Vagina (tissue), 2 donors: ENCODE measurements around the gene CST9L. TPM values are rescaled to one million over a fixed set of nuclear protein-coding genes. Genes with fewer than 3 reads are reported as not detected.
"Not testable (repeated sequence)": the region's sequence is repeated elsewhere in the genome, so short reads cannot be mapped to it uniquely, and the experiment has no call there.

ENCODE experiments used
- DNase-seq, 2 donors: peaks; one replicate each; pipeline ENCODE4 v3.0.0-alpha.2; 2017; ENCODE audit errors: extremely low spot score in 2 of 2
- H3K27ac ChIP-seq: fragments of 200-600 bp; sonication (generic); one replicate; pipeline ENCODE4 v1.5.1; 2019
- H3K27me3 ChIP-seq: fragments of 200-600 bp; sonication (generic); one replicate; pipeline ENCODE4 v1.5.1; 2019
- H3K36me3 ChIP-seq, 2 donors: fragments of 200-600 bp; sonication (generic); one replicate each; pipeline ENCODE4 v1.5.1; 2017 to 2019
- H3K4me1 ChIP-seq: fragments of 200-600 bp; sonication (generic); one replicate; pipeline ENCODE4 v1.5.1; 2019
- H3K4me3 ChIP-seq, 2 donors: fragments of 200-600 bp; sonication (generic); 1 replicate in 1 of 2; 2 replicates in 1 of 2; pipeline ENCODE4 v1.5.1; 2016 to 2019
- H3K9me3 ChIP-seq: fragments of 200-600 bp; sonication (generic); one replicate; pipeline ENCODE4 v1.5.1; 2019
- POLR2A ChIP-seq, 2 donors: fragments of 450-650 bp; IDR thresholded peaks; one replicate each; pipeline ENCODE4 v1.6.1; 2017; ENCODE audit warnings: antibody characterized with exemption in 2 of 2, mild to moderate bottlenecking in 2 of 2, moderate library complexity in 2 of 2
- POLR2AphosphoS5 ChIP-seq, 2 donors: sonication (generic); formaldehyde crosslinking; IDR thresholded peaks; one replicate each; pipeline ENCODE4 v1.9.0; 2017; ENCODE audit warnings: antibody characterized with exemption in 2 of 2, mild to moderate bottlenecking in 2 of 2, low read depth in 1 of 2; ENCODE audit not compliant: insufficient read depth in 1 of 2
- intact Hi-C: fragments of 100-400 bp; cut with DNase I; formaldehyde crosslinking; loops from one replicate; pipeline ENCODE4 v1.15.1; 2023
- total RNA-seq: library from RNA; depleted of rRNA; stranded (reverse); fragments of >200 nt; gene quantifications from one replicate; pipeline ENCODE4 v1.2.3, GENCODE V29; 2016
- TF ChIP-seq, protein P1 (sequence below), 3 experiments: fragments of 450-650 bp in 2 of 3; fragments of 200-600 bp in 1 of 3; sonication (generic) in 1 of 3; IDR thresholded peaks; one replicate each; pipeline ENCODE4 v1.5.1; 2017 to 2019; ENCODE audit warnings: antibody characterized with exemption in 3 of 3, mild to moderate bottlenecking in 2 of 3, moderate library complexity in 2 of 3

Gene CST9L
- total RNA-seq, 1 donor from 2014 or later: not detected

DNA sequence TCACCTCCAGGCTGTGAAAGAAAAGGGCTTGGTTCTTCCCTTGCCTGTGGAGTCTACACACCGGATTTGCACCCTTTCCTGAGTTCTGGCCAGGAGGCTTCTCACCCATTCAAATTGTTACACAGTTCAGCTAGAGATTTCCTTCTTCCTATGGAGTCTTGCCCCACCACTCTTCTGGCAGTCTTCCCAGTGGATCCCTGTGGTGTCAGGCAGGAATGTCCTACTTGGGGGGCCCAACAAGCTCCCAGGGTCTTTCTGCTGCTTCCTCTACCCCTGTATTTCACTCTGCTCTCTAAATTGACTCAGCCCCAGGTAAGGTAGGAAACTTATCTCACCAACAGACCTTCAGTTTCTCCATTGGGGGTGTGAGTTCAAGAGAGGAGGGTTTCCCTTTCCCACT, 14.0 kb upstream of the CST9L start:
- no peak overlapping the region for H3K27ac ChIP-seq
- TF ChIP-seq, protein P1, sequence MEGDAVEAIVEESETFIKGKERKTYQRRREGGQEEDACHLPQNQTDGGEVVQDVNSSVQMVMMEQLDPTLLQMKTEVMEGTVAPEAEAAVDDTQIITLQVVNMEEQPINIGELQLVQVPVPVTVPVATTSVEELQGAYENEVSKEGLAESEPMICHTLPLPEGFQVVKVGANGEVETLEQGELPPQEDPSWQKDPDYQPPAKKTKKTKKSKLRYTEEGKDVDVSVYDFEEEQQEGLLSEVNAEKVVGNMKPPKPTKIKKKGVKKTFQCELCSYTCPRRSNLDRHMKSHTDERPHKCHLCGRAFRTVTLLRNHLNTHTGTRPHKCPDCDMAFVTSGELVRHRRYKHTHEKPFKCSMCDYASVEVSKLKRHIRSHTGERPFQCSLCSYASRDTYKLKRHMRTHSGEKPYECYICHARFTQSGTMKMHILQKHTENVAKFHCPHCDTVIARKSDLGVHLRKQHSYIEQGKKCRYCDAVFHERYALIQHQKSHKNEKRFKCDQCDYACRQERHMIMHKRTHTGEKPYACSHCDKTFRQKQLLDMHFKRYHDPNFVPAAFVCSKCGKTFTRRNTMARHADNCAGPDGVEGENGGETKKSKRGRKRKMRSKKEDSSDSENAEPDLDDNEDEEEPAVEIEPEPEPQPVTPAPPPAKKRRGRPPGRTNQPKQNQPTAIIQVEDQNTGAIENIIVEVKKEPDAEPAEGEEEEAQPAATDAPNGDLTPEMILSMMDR (IDR thresholded peaks at IDR 0.05): no peak
- no peak for TF ChIP-seq POLR2AphosphoS5 (IDR thresholded peaks at IDR 0.05; ENCODE audit: insufficient read depth in 1 of 2, low read depth in 1 of 2)
- no peak for TF ChIP-seq POLR2A (IDR thresholded peaks at IDR 0.05)
- intact Hi-C loops: no loop called here
- H3K36me3 ChIP-seq: no peaks in the 10 kb centered on the region
- H3K4me3 ChIP-seq: no peak overlapping the region
- DNase-seq: no peak
- no peaks in the 10 kb centered on the region for H3K27me3 ChIP-seq
- H3K4me1 ChIP-seq: no peaks in the 10 kb centered on the region
- no peaks in the 10 kb centered on the region for H3K9me3 ChIP-seq

DNA sequence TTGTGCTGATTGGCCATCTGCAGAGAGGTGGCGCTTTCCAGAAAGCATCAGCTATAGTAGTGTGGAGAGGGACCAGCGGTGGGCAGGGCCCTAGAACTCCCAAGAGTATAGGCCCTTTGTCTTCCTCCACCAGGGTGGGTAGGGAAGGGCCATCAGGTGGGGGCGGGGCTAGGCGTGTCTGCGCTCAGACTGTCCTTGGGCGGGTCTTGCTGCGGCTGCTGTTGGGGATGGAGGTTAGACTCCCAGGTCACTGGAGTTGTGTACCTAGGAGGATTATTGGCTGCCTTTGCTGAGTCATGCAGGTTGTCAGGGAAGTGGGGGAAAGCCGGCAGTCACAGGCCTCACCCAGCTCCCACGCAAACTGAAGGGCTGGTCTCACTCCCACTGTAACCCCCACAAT, 13.5 kb upstream of the CST9L start:
- H3K27me3 ChIP-seq, H3K4me1 ChIP-seq, H3K4me3 ChIP-seq, H3K27ac ChIP-seq, H3K36me3 ChIP-seq, intact Hi-C loops, DNase-seq, H3K9me3 ChIP-seq: not testable (repeated sequence)

DNA sequence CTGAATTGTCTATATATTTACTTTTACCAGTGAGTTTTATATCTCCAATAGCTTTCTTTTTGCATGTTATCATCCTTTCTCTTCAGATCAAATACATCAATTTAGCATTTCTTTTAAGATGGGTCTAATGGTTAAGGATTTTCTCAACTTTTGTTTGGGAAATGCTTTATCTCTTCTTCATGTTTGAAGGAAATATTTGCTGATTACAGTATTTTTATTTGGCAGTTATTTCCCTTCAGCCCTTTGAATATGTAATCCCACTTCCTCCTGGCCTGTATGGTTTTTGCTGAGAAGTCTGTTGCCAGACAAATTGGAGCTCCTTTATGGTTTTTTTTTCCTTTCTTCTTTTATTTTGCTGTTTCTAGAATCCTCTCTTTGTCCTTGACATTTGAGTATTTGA, 6.7 kb upstream of the CST9L start:
- no peak overlapping the region for H3K27ac ChIP-seq
- no peaks in the 10 kb centered on the region for H3K36me3 ChIP-seq
- H3K9me3 ChIP-seq: no peaks in the 10 kb centered on the region
- intact Hi-C loops: no loop called here
- no peaks in the 10 kb centered on the region for H3K4me1 ChIP-seq
- DNase-seq: no peak
- no peaks in the 10 kb centered on the region for H3K27me3 ChIP-seq
- H3K4me3 ChIP-seq: no peak overlapping the region
- TF ChIP-seq POLR2AphosphoS5 (IDR thresholded peaks at IDR 0.05; ENCODE audit: insufficient read depth in 1 of 2, low read depth in 1 of 2): no peak
- TF ChIP-seq, protein P1 (IDR thresholded peaks at IDR 0.05): no peak
- no peak for TF ChIP-seq POLR2A (IDR thresholded peaks at IDR 0.05)

DNA sequence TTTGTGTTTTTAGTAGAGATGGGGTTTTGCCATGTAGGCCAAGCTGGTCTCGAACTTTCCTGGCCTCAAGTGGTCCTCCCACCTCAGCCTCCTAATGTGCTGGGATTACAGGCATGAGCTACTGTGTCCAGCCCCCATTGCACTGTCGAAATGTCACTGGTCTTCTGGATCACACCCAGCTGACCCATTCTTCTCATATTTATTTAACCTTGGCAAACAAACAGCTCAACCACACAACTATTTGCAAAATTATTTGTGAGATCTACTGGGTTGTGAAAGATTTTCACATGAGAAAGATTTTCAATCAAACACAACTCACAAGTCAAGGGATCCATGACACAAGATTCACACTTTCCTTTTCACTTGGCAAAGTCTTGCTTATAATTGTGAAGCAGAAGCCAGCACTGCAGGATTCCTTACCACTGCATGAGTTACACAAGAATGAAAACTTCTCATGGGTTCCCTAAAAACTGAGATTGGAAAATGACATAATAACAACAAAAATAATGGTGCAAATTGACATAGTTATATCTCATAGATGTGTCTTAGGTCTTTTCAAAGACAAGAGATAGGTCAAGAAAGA, 2.0 kb upstream of the CST9L start:
- no peak for TF ChIP-seq POLR2A (IDR thresholded peaks at IDR 0.05)
- no peak for TF ChIP-seq POLR2AphosphoS5 (IDR thresholded peaks at IDR 0.05; ENCODE audit: insufficient read depth in 1 of 2, low read depth in 1 of 2)
- TF ChIP-seq, protein P1 (IDR thresholded peaks at IDR 0.05): no peak
- intact Hi-C loops: no loop called here
- Histone ChIP-seq H3K4me1 (no peaks in the 10 kb centered on the region), H3K27ac (no peak overlapping the region), H3K27me3 (no peaks in the 10 kb centered on the region), H3K36me3 (no peaks in the 10 kb centered on the region), H3K4me3 (no peak overlapping the region), H3K9me3 (no peaks in the 10 kb centered on the region)
- no peak for DNase-seq

DNA sequence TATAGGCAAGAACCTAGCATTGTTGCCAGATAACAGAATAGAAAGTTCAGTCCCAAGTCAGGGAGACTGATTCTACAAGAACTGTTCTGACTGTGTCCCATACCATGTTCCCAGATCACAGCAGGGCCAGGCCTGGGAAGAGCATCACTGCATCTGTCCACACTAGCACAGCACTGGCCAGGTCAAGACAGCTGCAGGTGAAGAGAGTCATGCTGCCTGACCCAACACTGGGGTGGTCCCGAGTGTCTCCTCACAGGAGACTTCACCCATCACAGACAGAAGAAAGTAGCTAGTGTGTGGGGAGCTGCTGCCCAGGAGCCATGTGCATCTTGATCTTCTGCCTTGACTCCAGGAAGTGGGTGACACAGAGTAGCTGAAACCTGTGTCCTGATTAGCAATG, 1.3 kb upstream of the CST9L start:
- no peaks in the 10 kb centered on the region for H3K4me1 ChIP-seq
- TF ChIP-seq, protein P1 (IDR thresholded peaks at IDR 0.05): no peak
- TF ChIP-seq POLR2AphosphoS5 (IDR thresholded peaks at IDR 0.05; ENCODE audit: insufficient read depth in 1 of 2, low read depth in 1 of 2) (no peak), POLR2A (IDR thresholded peaks at IDR 0.05) (no peak)
- DNase-seq: no peak
- H3K36me3 ChIP-seq: no peaks in the 10 kb centered on the region
- H3K4me3 ChIP-seq: no peak overlapping the region
- no peak overlapping the region for H3K27ac ChIP-seq
- H3K27me3 ChIP-seq: no peaks in the 10 kb centered on the region
- intact Hi-C loops: no loop called here
- H3K9me3 ChIP-seq: no peaks in the 10 kb centered on the region
